GM20000 (cell line): Measurements from ENCODE around the gene ELMO1.

Source experiments
- DNase-seq: peaks from one replicate; pipeline ENCODE4 v3.0.0; 2012; ENCODE audit warnings: low spot score
- CTCF ChIP-seq: IDR thresholded peaks from 2 replicates; pipeline ENCODE4 v1.5.1; 2012; ENCODE audit warnings: mild to moderate bottlenecking, control low read depth; ENCODE audit errors: extremely low read depth, missing control alignments

ELMO1 gene

DNA sequence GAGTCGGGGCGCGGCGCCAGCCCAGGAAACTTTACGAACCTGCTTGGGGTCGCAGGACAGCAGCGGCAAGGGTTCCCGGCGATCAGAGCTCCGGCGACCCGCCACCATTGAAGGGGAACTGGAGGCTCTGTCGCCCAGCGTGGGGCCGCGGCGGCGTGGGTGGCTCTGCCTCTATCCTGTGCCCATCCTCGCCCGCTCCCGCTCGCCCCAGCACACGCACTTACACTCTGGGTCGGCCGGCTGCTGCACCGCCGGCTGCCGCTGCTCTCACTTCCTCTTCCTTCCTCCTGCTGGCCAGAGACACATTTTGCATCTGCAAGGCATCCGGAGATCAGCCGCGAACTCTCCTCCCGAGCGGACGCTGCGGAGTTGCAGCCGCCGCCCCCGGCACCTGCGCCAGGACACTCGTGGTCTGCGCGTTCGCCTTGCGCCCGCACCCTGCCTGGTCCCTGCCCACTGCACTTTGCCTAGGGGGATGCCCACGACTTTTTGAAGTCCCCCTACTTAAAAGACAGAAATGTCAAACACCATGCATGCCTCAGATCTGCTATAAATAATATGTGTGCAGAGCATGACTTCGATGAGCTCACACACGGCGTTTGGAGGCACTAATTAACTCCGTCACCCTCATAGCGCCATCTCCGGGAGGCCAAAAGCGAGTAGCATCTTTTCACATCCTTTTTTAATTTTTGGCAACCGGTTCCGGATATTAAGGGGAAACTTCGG lies at the start of gene ELMO1:
Gene ELMO1 (minus strand): TSS at position 229 of the 726 bp plus-strand sequence. CDS start 106,174 bp downstream, outside the sequence.
- no peak for TF ChIP-seq CTCF
- peak; percentile 93 for DNase-seq

GRCh38 chr7:37497576-37497975 lies 48.9 kb upstream of the ELMO1 start:
- DNase-seq = no peak
- TF ChIP-seq CTCF = no peak

- TF ChIP-seq CTCF = peak; percentile 44
- DNase-seq = peak; percentile 67
Measured at GRCh38 chr7:37495574-37496184, 47.0 kb upstream of the ELMO1 start.

DNA sequence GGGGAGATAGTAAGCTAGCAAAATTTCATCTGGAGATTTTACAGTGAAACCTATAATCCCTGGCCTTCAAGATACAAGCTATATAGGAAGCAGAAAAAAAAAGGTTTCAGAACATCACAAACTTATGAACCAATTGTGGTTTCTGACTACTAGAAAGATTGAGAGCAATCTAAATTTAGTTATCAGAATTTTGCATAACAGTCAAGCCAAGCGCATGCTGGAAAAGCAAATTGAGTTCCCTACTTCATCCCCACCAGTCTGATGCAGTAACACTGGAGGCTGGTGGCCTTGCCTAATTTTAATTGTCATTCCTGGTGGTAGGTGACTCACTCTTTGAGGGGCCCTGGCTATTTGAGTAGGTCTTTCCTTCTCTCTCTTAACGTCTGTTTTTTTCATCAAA lies 46.3 kb upstream of the ELMO1 start:
- peak; percentile 34 for DNase-seq
- TF ChIP-seq CTCF = no peak

- DNase-seq = no peak
- TF ChIP-seq CTCF = no peak
Measured at GRCh38 chr7:37493810-37494209, 45.1 kb upstream of the ELMO1 start.

DNA sequence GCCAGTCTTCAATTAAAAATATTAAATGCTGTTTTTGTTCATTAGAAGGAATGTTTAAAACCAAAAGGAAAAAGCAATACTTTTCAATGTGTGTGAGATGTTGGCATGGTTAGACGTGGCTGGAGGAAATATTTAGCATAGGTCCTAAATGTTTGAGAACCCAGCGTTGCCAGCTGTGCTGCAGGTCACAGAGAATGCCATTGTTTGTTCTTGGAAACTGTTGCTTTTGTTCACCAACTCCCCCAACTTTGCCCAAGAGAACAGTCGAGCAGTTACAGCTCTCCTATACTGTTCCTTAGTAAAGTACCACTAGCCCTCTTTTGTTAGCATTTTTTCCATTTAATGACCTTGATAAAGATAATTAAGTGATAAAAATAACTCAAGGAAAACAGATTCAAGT lies 44.5 kb upstream of the ELMO1 start:
- no peak for DNase-seq
- TF ChIP-seq CTCF = no peak

GRCh38 chr7:37491919-37492694 lies 43.4 kb upstream of the ELMO1 start:
- DNase-seq = no peak
- TF ChIP-seq CTCF = no peak
